Endothelial cell of umbilical vein (primary cell): ENCODE data around the gene RPL31. TPM values are rescaled to one million over a fixed set of nuclear protein-coding genes. Genes with fewer than 3 reads are reported as not detected.

ENCODE experiments used
- BruUV-seq: library from RNA; stranded (reverse); fragments of 400-500 nt; replicated peaks from 2 replicates; lab custom pipeline; 2021; lab: Mats Ljungman, UMichigan
- CTCF ChIA-PET: fragments of 300-600, 350-600 bp; sonication (Branson Sonifier 250); formaldehyde crosslinking; loops from one replicate; lab custom pipeline; 2021; ENCODE audit warnings: antibody characterized with exemption, inconsistent platforms; lab: Charles Lee
- POLR2A ChIA-PET: fragments of 300-600, 350-600 bp; sonication (Branson Sonifier 250); formaldehyde crosslinking; loops from one replicate; lab custom pipeline; 2021; ENCODE audit warnings: antibody characterized with exemption, inconsistent platforms; lab: Charles Lee
- DNase-seq: peaks from one replicate; pipeline ENCODE4 v3.0.0-alpha.2; 2011; ENCODE audit warnings: low read depth, low spot score
- FAIRE-seq: peaks from 2 replicates; lab custom pipeline; 2011; peaks lifted over from hg19 to GRCh38; lab: Jason Lieb, UNC
- H2AFZ ChIP-seq: 2 replicates; pipeline ENCODE4 v1.6.0; 2012; ENCODE audit warnings: low read depth, low read length, control low read depth, inconsistent platforms
- H3K27ac ChIP-seq: 2 replicates; pipeline ENCODE4 v1.5.1; 2011; ENCODE audit warnings: low read depth, mild to moderate bottlenecking, control low read depth, low read length, moderate library complexity; ENCODE audit not compliant: insufficient read depth
- H3K27me3 ChIP-seq, 2 experiments: 2 replicates each; pipeline versions ENCODE4 v1.6.0 to v1.6.1; 2011; ENCODE audit warnings: low read length in 2 of 2, mixed read lengths in 1 of 2; ENCODE audit not compliant: control insufficient read depth in 2 of 2, insufficient read depth in 2 of 2
- H3K36me3 ChIP-seq, 2 experiments: 2 replicates in 1 of 2; 3 replicates in 1 of 2; pipeline ENCODE4 v1.5.1; 2011; ENCODE audit warnings: low read length in 2 of 2, mild to moderate bottlenecking in 1 of 2, moderate library complexity in 1 of 2; ENCODE audit not compliant: control insufficient read depth in 2 of 2, insufficient read depth in 2 of 2; ENCODE audit errors: extremely low read depth in 1 of 2
- H3K4me1 ChIP-seq: 3 replicates; pipeline ENCODE4 v1.5.1; 2011; ENCODE audit warnings: mild to moderate bottlenecking, low read length; ENCODE audit not compliant: control insufficient read depth, insufficient read depth; ENCODE audit errors: extremely low read depth
- H3K4me2 ChIP-seq: 2 replicates; pipeline ENCODE4 v1.6.1; 2011; ENCODE audit warnings: low read length, control low read depth, mixed read lengths; ENCODE audit not compliant: insufficient read depth
- H3K4me3 ChIP-seq, 3 experiments: fragments of 200-600 bp in 1 of 3; sonication (generic), shearing (Covaris generic) in 1 of 3; replicated peaks in 1 of 3; 2 replicates each; pipeline ENCODE4 v1.5.1; 2011 to 2016; ENCODE audit warnings: control low read depth in 3 of 3, low read length in 3 of 3, mild to moderate bottlenecking in 2 of 3, inconsistent platforms in 1 of 3, low read depth in 1 of 3, moderate library complexity in 1 of 3; ENCODE audit not compliant: insufficient read depth in 1 of 3
- H3K79me2 ChIP-seq: 2 replicates; pipeline ENCODE4 v1.6.0; 2012; ENCODE audit warnings: low read length, inconsistent platforms; ENCODE audit not compliant: control insufficient read depth, insufficient read depth
- H3K9ac ChIP-seq: replicated peaks from 2 replicates; pipeline ENCODE3; 2011; ENCODE audit warnings: low read length, control low read depth; ENCODE audit not compliant: insufficient read depth; ENCODE audit errors: extremely low read depth
- H3K9me1 ChIP-seq: replicated peaks from 3 replicates; pipeline ENCODE4 v1.6.0; 2011; ENCODE audit warnings: mild to moderate bottlenecking, low read length; ENCODE audit not compliant: control insufficient read depth, insufficient read depth; ENCODE audit errors: extremely low read depth
- H3K9me3 ChIP-seq: replicated peaks from 2 replicates; pipeline ENCODE4 v1.5.1; 2012; ENCODE audit warnings: low read length, inconsistent platforms; ENCODE audit not compliant: control insufficient read depth, insufficient read depth
- H4K20me1 ChIP-seq: replicated peaks from 2 replicates; pipeline ENCODE3; 2011; ENCODE audit warnings: mild to moderate bottlenecking, low read length; ENCODE audit not compliant: control insufficient read depth, insufficient read depth; ENCODE audit errors: extremely low read depth
- CTCF ChIP-seq, 2 donors: IDR thresholded peaks; 1 replicate in 1 of 2; 2 replicates in 1 of 2; pipeline ENCODE4 v1.5.1; 2011; ENCODE audit warnings: low read length in 2 of 2, mild to moderate bottlenecking in 2 of 2, moderate library complexity in 2 of 2, control low read depth in 1 of 2, inconsistent platforms in 1 of 2, low read depth in 1 of 2; ENCODE audit not compliant: insufficient read depth in 1 of 2; ENCODE audit errors: extremely low read depth in 1 of 2
- EZH2 ChIP-seq: IDR thresholded peaks from 2 replicates; pipeline ENCODE4 v1.6.1; 2012; ENCODE audit warnings: borderline replicate concordance, low read depth, mild to moderate bottlenecking, moderate library complexity, low read length, inconsistent platforms; ENCODE audit not compliant: severe bottlenecking
- FOS ChIP-seq: IDR thresholded peaks from 2 replicates; pipeline ENCODE4 v1.6.1; 2011; ENCODE audit warnings: mild to moderate bottlenecking, low read length, moderate library complexity, borderline replicate concordance; ENCODE audit not compliant: insufficient read depth
- GATA2 ChIP-seq: IDR thresholded peaks from 2 replicates; pipeline ENCODE4 v1.7.0; 2011; ENCODE audit warnings: low read depth, mild to moderate bottlenecking, moderate library complexity, mixed read lengths, low read length; ENCODE audit not compliant: insufficient read length, insufficient read depth
- JUN ChIP-seq: IDR thresholded peaks from 2 replicates; pipeline ENCODE4 v1.6.1; 2011; ENCODE audit warnings: borderline replicate concordance, low read depth; ENCODE audit not compliant: insufficient read length, insufficient read depth
- MAX ChIP-seq: IDR thresholded peaks from 2 replicates; pipeline ENCODE4 v1.6.1; 2011; ENCODE audit not compliant: insufficient read depth, insufficient read length
- MYC ChIP-seq: IDR thresholded peaks from one replicate; pipeline ENCODE4 v1.6.1; 2011; ENCODE audit warnings: mild to moderate bottlenecking, low read depth, low read length
- POLR2A ChIP-seq: IDR thresholded peaks from 2 replicates; pipeline ENCODE4 v1.6.1; 2012; ENCODE audit warnings: low read depth, mild to moderate bottlenecking, control low read depth, low read length
- POLR2AphosphoS5 ChIP-seq: IDR thresholded peaks from 2 replicates; pipeline ENCODE4 v1.6.1; 2012; ENCODE audit warnings: low read depth, mild to moderate bottlenecking, control low read depth, low read length, moderate library complexity; ENCODE audit not compliant: insufficient read depth
- dilution Hi-C: fragments of 300-500 bp; cut with MboI; formaldehyde crosslinking; loops from one replicate; pipeline ENCODE4 v1.15.0; 2019; ENCODE audit warnings: low sequenced_read_pairs; ENCODE audit not compliant: extremely low pct_ligation_motif_present
- intact Hi-C: fragments of 100-400 bp; cut with micrococcal nuclease; formaldehyde crosslinking; loops from one replicate; pipeline ENCODE4 v1.10.0; 2022
- polyA plus RNA-seq, 4 experiments: library from polyadenylated mRNA; depleted of rRNA in 3 of 4; stranded (reverse) in 3 of 4; unstranded in 1 of 4; fragments of >200 nt; gene quantifications; 2 replicates each; pipeline versions ENCODE4 v1.2.1 to v1.2.3, GENCODE V29; 2011 to 2012; ENCODE audit warnings: missing spikeins in 1 of 4
- total RNA-seq: library from RNA; stranded (reverse); gene quantifications from 2 replicates; pipeline ENCODE4 v1.2.3, GENCODE V29; 2021

Gene RPL31
- total and polyA plus RNA-seq, 2 donors (not counting 3 experiments of a cell fraction or from before 2014, with no cell fraction given), result 1,137 to 1,355 TPM

DNA sequence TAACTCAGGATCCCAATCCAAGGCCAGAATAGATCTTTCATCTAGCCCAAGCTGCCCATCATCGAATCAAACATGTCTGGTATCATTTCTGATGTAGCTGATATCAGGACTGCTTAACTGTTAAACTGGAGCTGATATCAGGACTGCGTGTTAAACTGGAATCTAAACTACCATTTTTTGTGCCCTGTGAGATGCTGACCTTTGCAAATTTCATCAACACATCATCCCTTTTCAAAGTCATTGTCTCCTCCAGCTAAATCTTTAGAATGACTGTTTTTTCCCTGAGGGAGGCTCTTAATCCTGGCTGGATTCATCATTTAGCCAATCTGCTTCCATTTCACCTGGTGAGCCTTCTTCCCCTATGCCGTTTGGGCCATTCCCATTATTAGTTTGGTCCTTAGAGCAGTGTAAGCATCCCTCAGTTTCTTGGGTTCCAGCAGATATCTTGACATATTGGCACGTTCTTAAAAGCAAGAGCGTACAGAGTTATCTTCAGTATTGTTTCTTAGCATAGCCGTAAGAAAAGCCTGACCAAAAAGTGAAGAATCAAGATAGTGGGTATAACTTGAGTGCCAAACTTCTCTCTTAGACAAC is 12.3 kb downstream of the RPL31 start:
- Histone ChIP-seq H3K27me3 (no peaks in the 10 kb centered on the region), H3K9me1 (no peaks in the 10 kb centered on the region), H3K4me2 (no peak overlapping the region), H3K9me3 (no peaks in the 10 kb centered on the region), H3K79me2 (peaks cover 3% of the 10 kb centered on the region), H3K27ac (no peak overlapping the region), H2AFZ (no peak overlapping the region), H4K20me1 (no peaks in the 10 kb centered on the region), H3K36me3 (peaks cover 5 to 12% of the 10 kb centered on the region in 2 experiments), H3K9ac (no peak overlapping the region), H3K4me1 (no peaks in the 10 kb centered on the region), H3K4me3 (no peak overlapping the region)
- CTCF ChIA-PET, result interaction anchor here (0.7 to 1.4 kb wide), 5 partner anchors 138 to 366 kb away, joined by 3 to 7 read pairs (median 3); no protein-coding TSS in a partner anchor
- TF ChIP-seq POLR2A, result no peak
- no peak for TF ChIP-seq JUN
- TF ChIP-seq MYC, result no peak
- no peak for TF ChIP-seq EZH2
- TF ChIP-seq POLR2AphosphoS5, result no peak
- no peak for TF ChIP-seq GATA2
- TF ChIP-seq FOS, result no peak
- TF ChIP-seq MAX, result no peak
- no peak for TF ChIP-seq CTCF (IDR thresholded peaks at IDR 0.05; ENCODE audit: extremely low read depth in 1 of 2, insufficient read depth in 1 of 2, low read depth in 1 of 2, low read length in 2 of 2)
- POLR2A ChIA-PET, result no interaction called here
- DNase-seq (no peak), FAIRE-seq (no peak)
- intact Hi-C loops, result loop anchor here (5.0 kb wide), 1 partner anchor 238 kb away; the partner anchor contains the start of gene CNOT11
- dilution Hi-C loops, result no loop called here
- BruUV-seq, result no TSS peak
